Astrocyte of the hippocampus (primary cell): ENCODE measurements around the gene ARHGEF37.
"Not testable (repeated sequence)": the region's sequence is repeated elsewhere in the genome, so short reads cannot be mapped to it uniquely, and the experiment has no call there.

ENCODE experiments used
- DNase-seq: peaks from one replicate; pipeline ENCODE4 v3.0.0; 2011; ENCODE audit warnings: low read depth, low spot score

The ARHGEF37 gene, protein sequence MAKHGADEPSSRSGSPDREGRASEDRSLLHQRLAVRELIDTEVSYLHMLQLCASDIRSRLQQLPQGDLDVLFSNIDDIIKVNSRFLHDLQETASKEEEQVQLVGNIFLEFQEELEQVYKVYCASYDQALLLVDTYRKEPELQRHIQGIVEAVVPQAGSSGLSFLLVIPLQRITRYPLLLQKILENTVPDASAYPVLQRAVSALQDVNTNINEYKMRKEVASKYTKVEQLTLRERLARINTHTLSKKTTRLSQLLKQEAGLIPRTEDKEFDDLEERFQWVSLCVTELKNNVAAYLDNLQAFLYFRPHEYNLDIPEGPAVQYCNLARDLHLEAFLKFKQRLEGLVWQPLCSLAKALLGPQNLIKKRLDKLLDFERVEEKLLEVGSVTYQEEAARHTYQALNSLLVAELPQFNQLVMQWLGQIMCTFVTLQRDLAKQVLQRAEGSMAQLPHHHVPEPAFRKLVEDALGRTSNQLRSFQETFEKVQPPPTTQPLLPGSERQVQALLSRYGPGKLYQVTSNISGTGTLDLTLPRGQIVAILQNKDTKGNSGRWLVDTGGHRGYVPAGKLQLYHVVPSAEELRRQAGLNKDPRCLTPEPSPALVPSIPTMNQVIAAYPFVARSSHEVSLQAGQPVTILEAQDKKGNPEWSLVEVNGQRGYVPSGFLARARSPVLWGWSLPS

DNA sequence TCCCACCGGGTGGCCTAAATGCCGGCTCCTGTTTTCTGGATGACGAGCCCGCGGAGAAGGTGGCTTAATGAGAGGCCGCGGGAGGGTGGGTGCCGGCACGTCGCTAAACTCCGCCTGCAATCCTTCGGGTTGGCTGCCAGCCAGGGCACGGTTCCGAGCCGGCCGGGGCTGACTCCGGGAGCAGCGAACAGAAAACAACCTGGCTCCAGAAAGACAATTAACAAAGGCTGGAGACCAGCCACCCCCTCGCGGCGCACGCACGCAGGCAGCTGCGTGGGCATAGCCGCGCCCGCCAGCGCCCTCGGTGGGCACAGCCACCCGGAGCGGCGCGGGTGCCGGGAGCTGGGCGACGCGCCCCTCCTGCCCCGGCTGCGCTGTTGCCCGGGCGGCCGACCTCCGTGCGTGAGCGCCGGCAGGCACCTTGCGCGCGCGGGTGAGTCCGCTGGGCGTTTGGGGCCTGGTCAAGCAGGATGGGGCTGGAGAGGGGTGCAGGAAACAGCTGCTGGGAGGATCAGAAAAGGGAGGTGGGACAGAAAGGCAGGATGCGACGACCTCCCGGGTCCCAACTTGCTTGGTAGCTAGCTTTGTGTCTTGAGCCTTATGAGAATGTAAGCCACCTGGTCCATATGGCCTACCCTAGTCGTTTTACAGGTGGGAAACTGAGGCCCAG lies at the start of gene ARHGEF37:
TSS of gene ARHGEF37 (plus strand) at position 307 of the 670 bp plus-strand sequence. CDS start 16,272 bp downstream, outside the sequence.
- DNase-seq = peak; percentile 89

DNA sequence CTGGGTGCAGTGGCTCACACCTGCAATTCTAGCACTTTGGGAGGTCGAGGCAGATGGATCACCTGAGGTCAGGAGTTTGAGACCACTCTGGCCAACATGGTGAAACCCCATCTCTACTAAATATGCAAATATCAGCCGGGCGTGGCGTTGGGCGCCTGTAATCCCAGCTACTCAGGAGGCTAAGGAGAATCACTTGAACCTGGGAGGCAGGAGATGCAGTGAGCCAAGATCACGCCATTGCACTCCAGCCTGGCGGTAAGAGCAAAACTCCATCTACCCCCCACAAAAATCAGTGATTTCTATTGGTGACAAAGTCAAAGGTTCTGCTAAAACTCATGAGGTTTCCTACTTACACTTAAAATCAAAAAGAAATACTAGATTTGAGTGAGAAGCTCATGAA lies 48.9 kb upstream of the ARHGEF37 start:
- no peak for DNase-seq

DNA sequence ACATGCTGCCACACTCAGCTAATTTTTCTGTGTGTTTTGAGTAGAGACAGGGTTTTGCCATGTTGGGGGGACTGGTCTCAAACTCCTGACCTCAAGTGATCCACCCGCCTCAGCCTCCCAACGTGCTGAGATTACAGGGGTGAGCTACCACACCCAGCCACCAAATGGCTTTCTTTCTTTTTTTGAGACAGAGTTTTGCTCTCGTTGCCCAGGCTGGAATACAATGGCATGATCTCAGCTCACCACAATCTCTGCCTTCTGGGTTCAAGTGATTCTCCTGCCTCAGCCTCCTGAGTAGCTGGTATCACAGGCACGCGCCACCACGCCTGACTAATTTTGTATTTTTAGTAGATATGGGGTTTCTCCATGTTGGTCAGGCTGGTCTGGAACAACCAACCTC lies 45.5 kb upstream of the ARHGEF37 start:
- not testable (repeated sequence) for DNase-seq

DNA sequence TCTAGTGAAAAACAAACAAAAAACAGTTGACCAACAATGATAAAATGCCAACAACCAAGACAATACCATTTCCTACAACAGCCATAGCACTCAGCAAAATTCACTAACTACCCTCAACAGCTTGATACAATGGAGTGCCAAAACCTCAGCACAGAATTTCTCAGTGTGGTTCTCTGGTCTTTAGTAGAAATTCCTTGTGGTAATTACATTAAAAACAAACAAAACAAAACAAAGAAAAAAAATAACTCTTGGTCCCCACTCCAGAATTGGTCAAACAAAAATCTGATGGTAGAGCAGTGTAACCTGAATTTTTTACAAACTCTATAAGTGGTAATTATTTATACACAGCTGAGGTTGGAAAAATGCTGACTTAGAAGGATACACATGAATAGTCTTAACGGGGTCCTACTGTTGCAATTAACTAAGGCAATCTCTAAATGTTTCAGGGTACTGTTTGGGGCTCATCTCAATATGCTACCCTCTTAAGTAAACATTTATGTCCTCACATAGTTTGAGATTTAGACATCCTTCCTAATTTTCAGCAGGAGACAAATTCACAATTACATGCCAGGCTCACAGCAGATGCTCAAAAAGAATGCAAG lies 43.8 kb upstream of the ARHGEF37 start:
- DNase-seq = peak; percentile 62

DNA sequence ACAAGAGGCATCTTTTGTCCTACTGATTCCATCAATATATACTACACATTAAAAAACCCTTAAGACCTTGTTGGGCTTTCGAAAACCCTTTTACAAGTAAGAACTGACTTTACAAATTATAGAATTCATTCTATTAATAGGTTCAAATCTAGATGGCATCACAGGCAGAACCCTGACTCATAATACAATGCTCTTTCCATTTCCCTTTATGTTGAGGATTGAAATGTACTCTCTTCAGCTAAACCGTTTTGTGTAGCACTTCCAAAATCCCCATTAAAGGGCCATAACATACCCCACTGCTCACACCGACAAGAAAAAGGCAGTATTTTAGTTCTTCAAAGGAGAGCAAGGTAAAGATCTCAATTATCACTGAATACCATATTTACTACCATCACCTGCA lies 41.2 kb upstream of the ARHGEF37 start:
- DNase-seq = no peak

DNA sequence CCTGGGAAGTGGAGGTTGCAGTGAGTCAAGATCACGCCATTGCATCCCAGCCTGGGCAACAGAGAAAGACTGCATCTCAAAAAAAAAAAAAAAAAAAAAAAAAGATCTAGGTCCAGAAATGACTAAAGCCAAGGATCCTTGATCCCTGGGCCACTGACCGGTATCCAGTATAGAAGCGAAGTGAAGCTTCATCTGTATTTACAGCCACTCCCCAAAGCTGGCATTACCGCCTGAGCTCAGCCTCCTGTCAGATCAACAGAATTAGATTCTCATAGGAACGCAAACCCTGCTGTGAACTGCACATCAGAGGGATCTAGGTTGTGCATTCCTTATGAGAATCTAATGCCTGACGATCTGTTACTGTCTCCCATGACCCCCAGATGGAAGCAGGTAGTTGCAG lies 39.4 kb upstream of the ARHGEF37 start:
- no peak for DNase-seq

DNA sequence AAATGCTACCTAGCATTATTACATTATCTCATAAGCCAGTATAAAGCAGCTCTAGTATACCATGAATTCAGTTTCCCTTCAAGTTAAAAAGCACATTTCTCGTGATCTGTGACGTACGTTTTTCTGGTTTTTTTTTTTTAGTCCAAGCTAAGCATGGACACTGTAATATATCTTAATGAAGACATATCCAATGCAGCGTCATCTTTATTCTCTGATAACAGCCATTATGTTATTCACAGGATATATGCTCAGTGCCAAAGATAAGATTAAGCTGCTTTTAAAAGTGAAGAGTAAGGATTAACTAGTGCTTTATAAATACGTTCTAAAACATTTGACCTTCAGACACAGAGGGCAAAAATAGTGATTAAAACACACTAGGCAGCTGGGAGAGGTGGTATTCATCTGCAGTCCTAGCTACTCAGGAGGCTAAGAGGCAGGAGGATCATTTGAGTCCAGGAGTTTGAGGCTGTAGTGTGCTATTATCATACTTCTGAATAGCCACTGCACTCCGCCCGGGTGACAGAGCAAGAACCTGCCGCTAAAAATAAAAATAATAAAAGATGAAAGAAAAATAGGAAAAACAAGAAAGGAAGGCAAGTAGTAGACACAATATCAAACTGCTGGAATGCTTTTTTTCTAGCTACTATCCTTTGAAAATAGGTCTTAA lies 37.8 kb upstream of the ARHGEF37 start:
- DNase-seq = no peak

DNA sequence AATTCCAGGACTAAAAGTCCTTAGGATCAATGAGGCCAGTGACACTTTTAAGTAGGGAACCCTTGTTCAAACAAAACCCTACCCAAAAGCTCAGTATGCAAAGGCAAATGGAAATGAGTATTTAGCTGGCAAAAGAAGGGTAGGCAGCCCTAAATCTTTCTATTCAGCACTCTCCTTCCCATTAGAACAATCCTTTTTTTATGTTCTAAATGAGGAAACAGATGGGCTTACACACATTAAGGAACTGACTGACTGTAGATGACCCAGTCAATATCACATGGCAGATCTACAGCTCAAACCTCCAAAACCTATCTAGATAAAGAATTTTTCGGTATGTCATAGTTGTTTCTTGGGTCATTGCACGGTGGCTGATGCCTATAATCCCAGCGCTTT lies 37.3 kb upstream of the ARHGEF37 start:
- DNase-seq = no peak

DNA sequence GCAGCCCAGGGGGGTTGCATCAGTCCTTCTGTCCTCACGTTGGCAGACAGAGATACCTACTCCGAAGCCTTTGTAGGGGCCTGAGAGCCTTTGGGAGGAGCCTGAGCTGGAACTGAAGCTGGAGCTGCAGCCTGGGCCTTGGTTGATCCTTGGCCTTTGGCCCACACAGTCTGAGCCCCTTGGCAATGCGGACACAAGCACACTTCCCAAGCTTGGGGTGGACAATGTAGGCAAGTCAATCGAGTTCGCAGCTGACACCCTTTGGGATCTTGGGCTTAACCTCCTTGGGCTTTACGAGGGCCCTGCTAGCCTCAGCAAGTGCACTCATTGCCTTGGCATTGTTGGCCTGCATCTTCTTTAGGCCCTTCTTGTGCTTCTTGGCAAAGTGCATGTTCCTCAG lies 36.0 kb upstream of the ARHGEF37 start:
- no peak for DNase-seq

DNA sequence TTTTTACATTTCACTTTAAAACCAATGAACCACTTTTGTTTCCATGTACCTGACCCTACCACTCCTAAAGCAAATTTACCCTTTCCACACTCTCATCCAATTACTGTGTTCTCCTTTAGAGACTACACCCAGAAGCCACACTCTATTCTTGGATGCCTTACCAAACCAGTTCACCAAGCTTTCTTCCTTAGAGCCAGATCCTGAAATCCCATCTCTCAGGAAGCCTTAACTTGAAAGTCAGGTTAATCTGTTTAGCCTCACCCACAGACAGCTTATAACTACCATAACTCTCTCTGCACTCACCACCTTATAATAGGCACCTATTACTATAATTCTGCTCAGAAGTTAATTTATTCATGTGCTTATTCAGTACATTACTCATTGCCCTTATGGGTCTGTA lies 34.3 kb upstream of the ARHGEF37 start:
- DNase-seq = no peak

DNA sequence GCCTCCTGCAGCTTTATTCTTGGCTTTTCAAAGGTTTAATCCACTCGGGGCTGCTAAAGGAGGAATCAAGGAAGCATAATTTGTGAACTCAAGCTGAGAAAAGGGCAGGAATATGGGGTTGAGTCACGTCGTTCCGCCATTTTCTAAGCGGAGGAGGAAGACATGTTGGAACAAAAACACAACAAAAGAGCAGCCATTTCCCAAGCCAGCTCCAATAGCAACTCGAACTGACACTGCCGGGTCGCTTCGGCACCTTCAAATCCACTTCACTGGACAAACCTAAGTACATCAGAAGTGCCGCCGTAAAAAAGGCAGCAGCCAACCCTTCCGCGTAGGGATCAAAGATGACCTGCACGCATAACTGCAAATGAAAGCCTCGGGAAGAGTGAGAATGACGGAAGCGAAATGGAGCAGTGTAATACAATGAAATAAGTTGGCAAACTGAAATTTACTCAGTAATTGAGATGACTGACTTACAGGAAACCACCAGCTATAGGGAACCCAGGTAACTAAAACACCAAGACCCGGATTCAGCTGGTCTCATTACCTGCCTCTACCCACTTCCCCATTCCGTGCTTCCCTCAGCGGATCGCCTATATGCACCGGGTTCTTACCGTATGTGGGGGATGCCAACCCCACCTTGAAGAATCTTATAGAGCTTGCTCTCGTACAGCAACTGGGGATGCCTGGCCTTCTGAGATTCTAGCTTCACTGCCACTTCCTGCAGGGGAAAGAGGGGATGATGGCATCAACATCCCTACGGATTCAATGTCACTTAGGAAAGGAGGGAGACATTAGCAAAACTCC lies 31.6 kb upstream of the ARHGEF37 start:
- DNase-seq = peak; percentile 74

DNA sequence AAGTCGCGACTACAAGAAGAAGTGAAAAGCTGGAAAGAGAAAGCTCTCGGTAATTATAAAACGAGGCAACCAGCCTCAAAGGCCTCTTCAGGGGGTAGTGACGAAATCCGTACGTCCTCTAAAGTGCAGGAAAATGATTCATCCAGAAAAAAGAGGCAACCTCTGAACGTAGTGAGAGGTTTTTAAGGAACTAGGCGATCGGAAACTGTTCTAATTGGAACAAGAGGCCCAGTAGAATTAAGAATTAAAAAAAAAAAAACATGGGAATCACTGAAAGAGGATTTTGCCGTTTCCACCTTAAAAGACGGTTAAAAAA lies 31.1 kb upstream of the ARHGEF37 start:
- peak; percentile 66 for DNase-seq

DNA sequence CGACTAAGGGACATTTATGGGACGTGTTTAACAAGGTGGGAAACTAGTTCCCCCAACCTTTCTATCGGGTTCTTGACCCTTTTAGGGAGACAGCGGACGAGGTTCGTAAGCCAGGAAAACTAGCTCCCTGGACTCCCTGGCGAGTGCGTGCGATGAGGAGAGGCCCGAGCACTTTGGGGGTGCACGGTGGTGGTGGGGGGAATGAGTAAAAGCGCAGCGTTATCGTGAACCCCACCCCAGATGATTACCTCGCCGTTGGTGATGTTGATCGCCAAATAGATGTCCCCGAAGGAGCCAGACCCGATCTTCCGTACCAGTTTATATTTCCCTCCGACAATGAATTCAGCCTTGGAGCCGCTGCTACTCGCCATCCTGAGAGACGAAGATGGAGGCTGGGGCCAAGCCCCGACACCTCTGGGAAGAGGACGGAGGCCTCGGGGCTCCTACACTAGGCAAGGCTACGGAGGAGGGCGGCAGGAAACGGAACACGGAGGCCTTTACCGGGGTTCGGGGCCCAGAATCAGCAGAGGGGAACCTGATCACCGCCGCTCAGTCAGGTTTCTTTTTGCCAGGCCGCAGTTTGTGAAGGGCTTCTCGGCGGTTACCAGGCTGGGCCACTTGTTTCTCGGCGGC lies 30.6 kb upstream of the ARHGEF37 start:
- no peak for DNase-seq

DNA sequence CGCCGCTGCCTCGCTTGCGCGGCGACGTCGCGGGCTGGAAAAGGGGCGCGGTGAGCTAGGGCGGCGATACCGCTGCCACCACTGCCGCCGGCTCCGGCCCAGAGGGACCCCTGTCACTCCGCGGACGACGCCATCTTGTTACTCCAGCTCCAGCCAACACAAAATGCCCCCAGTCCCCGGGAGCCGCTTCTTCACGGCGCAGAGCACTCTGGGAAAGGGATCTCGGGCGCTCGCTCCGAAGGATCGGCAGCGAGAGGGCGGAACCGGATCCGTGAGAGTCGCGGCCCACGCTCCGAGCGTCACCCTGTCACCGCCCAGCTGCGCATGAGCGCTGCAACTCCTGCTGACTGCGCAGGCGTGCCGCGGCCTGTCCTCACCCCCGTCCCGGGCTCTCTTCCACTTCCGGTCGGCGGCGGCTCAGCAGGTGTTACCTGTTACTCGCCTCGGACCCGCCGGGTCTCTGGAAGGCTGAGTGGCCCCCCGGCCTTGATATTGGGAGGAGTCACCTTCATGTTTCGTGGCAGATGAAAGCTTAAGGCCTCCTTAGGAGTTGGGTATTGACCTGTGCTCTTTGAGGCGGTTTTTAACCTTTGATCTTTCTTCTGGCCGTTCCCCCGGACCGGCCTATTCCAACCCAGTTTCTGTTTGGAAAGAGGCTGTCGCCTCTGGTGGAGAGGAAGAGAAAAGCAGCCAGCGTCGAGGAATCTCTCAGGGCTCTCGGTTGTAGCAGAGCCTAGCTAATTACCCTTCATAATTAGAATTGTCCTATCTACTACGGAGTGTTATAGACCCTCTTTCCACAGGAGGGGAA lies 29.9 kb upstream of the ARHGEF37 start, which contains the start of gene CSNK1A1:
TSS of gene CSNK1A1 (minus strand) at position 213 of the 811 bp plus-strand sequence. CDS start 475 bp downstream, outside the sequence.
- DNase-seq = peak; percentile 100

DNA sequence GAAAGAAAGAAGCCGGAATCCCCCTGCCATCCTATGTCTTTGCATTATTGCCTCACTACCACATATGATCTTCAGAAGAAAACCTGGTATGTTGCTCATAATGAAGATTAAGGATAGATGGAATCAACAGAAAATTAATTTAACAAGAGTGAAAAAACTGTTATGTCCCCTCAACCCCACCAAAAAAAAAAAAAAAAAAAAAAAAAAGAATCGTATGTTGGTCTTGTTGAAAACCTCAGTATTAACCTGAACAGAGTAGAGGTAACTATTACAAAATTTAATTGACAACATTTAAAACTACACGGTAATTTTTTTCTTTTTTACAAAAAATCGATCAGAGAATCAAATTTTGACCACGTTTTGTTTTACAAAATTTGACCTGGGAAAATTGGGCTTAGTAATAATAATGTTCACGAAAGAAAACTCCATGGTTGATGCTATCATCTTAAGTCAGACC lies 29.2 kb upstream of the ARHGEF37 start:
- DNase-seq = no peak

DNA sequence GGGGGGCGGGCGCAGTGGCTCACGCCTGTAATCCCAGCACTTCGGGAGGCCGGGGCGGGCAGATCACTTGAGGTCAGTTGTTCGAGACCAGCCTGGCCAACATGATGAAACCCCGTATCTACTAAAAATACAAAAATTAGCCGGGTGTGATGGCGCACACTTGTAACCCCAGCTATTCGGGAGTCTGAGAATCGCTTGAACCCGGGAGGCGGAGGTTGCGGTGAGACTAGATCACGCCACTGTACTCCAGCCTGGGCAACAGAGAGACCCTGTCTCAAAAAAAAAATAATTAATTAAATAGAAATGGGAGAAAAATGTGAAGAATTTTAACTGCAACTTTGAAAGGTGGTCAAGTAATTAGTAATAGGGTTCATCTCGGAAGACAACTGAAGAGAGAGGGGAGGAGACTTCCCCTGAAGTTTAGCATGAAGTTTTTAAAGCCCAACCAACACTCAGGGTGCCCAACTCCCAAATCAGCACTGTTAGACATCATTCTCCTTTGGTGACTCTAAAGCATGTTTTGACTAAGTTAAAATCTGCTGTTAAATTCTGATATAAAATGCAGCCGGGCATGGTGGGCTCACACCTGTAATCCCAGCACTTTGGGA lies 28.6 kb upstream of the ARHGEF37 start:
- no peak for DNase-seq

DNA sequence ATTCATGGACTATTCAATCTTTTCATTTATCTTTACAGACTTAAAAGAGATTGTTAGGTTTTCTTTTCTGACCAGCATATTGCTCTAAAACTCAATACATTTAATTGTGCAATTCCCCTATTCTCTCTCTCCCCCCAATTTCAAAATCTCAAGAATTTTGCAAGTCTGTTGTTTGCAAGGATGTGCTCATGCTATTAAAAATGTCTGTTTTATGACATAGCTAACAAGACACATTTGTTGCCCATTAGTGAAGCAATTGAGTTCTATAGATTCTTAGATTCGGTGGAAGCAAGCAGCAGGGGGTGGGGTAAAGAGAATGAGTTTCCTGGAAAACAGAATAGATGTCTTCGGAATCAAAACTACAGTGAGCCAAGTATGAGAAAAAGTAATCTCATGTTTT lies 21.6 kb upstream of the ARHGEF37 start:
- DNase-seq = no peak

DNA sequence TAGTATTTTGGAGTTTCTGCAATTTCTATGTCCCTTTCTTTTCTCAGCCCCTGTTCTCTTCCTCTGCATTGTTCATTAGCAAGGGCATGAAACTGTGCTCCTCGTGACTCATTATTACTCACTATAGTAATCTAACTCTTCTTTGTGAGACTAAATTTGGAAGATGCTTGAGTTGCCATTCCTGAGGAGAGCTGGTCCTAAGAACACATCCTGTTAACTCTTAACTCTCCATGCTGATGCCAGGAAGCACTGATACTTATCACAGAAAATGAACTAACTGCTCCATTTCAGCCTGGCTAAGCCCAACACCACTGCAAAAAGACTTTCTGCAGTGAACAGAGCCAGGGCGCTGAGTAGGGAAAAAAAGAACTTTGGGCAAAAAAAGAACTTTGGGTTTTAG lies 19.4 kb upstream of the ARHGEF37 start:
- peak; percentile 91 for DNase-seq

DNA sequence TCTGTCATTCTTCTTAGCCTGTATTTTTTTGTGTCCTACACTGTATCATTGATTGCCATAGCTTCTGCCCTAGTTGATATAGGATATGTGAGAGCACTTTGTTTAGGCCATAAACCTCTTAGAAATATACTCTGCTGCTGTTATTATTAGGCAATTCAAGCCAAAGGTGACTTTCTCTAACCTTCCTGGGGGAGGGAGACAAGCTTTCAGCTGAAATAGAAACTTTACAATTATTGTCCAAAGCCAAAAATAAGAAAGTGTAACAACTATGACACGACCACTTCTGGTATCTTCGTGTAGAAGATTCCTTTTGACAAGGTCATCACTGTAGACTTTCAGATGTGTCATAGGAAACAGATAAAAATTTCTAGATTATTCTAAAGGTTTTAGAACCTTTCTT lies 17.8 kb upstream of the ARHGEF37 start:
- no peak for DNase-seq
